22Rv1 (cell line): Measurements from ENCODE around the gene NUSAP1.
"Not testable (repeated sequence)": the region's sequence is repeated elsewhere in the genome, so short reads cannot be mapped to it uniquely, and the experiment has no call there.

Source experiments
- CTCF ChIP-seq: fragments of 450-650 bp; IDR thresholded peaks from 2 replicates; pipeline ENCODE4 v1.5.1; 2017; ENCODE audit warnings: mild to moderate bottlenecking
- ZFX ChIP-seq: fragments of 450-650 bp; IDR thresholded peaks from 2 replicates; pipeline ENCODE4 v1.6.1; 2017; ENCODE audit warnings: antibody characterized with exemption, borderline replicate concordance

- not testable (repeated sequence) for TF ChIP-seq CTCF, ZFX
These were observed 49.6 kb upstream of the NUSAP1 start for GRCh38 chr15:41282980-41283652.
